Measurements from ENCODE around the gene RPS28.

The RPS28 gene

DNA sequence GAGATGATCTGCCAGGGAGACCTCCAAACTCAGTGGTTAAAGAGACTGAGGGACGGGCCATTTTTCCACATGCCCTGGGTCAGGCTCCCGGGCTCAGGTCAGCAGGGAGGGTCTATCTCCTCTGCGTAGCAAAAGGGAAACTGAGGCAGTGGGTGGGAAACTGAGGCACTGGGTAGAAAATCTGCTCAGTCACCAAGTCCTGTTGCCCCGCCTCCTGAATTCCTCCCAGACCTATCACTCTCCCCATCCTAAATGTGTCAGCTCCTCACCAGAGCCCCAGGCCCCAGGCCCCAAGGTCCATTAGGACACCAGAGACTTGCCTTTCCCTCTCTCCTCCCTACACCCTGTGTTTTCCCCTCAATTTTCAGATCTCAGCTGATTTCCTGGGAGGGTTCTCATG lies 15.5 kb upstream of the RPS28 start:
- H3K27ac ChIP-seq = no peak overlapping the region
- DNase-seq = peak in 1 of 2 donors; percentile 28
- no peak overlapping the region for H3K4me3 ChIP-seq
- H3K4me1 ChIP-seq = peaks cover 0 to 25% (median 18%) of the 10 kb centered on the region in 4 donors
- TF ChIP-seq, protein P1, sequence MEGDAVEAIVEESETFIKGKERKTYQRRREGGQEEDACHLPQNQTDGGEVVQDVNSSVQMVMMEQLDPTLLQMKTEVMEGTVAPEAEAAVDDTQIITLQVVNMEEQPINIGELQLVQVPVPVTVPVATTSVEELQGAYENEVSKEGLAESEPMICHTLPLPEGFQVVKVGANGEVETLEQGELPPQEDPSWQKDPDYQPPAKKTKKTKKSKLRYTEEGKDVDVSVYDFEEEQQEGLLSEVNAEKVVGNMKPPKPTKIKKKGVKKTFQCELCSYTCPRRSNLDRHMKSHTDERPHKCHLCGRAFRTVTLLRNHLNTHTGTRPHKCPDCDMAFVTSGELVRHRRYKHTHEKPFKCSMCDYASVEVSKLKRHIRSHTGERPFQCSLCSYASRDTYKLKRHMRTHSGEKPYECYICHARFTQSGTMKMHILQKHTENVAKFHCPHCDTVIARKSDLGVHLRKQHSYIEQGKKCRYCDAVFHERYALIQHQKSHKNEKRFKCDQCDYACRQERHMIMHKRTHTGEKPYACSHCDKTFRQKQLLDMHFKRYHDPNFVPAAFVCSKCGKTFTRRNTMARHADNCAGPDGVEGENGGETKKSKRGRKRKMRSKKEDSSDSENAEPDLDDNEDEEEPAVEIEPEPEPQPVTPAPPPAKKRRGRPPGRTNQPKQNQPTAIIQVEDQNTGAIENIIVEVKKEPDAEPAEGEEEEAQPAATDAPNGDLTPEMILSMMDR (IDR thresholded peaks at IDR 0.05) = no peak
- intact Hi-C loops (cut with DNase I; ENCODE audit: low total_unique reads) = no loop called here
- peaks cover 9 to 39% (median 15%) of the 10 kb centered on the region in 3 donors for H3K36me3 ChIP-seq
- no peaks in the 10 kb centered on the region for H3K9me3 ChIP-seq
- no peaks in the 10 kb centered on the region for H3K27me3 ChIP-seq

- TF ChIP-seq, protein P1 (IDR thresholded peaks at IDR 0.05) = no peak
- no peak overlapping the region for H3K27ac ChIP-seq
- intact Hi-C loops (cut with DNase I; ENCODE audit: low total_unique reads) = no loop called here
- peaks cover 0 to 25% (median 18%) of the 10 kb centered on the region in 4 donors for H3K4me1 ChIP-seq
- peak in 1 of 2 donors; percentile 64 for DNase-seq
- no peaks in the 10 kb centered on the region for H3K9me3 ChIP-seq
- peaks cover 15 to 46% (median 21%) of the 10 kb centered on the region in 3 donors for H3K36me3 ChIP-seq
- no peak overlapping the region for H3K4me3 ChIP-seq
- no peaks in the 10 kb centered on the region for H3K27me3 ChIP-seq
These were observed 14.9 kb upstream of the RPS28 start for GRCh38 chr19:8306235-8307054.

DNA sequence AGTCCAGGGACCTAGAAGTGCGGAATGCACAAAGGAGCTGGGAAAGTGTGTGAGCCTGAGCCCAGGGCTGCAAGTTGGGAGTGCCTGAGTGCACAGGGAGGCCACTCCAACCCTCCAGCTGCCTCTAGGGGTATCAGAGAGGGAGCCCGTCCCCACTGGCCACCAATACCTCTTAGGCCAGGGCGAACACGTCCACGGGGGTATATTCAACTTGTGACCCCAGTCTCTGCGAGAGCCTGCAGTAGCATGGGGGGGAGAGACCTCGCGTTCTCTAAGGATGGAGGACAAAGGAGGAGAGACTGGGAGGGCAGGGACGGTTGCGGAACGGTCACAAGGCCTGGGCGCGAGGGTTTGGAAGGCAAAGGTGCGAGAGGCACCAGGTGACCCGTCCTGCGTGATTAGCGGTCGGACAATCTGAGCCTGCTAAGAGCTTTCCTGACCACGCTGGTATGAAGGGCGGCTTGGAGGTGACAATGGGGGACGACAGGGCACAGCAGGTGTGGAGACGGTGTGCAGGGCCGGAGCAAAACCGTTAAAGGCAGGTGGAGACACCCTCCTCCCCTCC lies 13.8 kb upstream of the RPS28 start:
- peak overlapping the region; percentile 55 for H3K27ac ChIP-seq
- no peaks in the 10 kb centered on the region for H3K27me3 ChIP-seq
- H3K4me3 ChIP-seq = peak overlapping the region; percentile 51 to 61
- H3K4me1 ChIP-seq = peaks cover 0 to 25% (median 18%) of the 10 kb centered on the region in 4 donors
- intact Hi-C loops (cut with DNase I; ENCODE audit: low total_unique reads) = no loop called here
- H3K9me3 ChIP-seq = no peaks in the 10 kb centered on the region
- peak in 1 of 2 donors; percentile 66 for DNase-seq
- TF ChIP-seq, protein P1 (IDR thresholded peaks at IDR 0.05) = no peak
- H3K36me3 ChIP-seq = peaks cover 17 to 47% (median 31%) of the 10 kb centered on the region in 3 donors

DNA sequence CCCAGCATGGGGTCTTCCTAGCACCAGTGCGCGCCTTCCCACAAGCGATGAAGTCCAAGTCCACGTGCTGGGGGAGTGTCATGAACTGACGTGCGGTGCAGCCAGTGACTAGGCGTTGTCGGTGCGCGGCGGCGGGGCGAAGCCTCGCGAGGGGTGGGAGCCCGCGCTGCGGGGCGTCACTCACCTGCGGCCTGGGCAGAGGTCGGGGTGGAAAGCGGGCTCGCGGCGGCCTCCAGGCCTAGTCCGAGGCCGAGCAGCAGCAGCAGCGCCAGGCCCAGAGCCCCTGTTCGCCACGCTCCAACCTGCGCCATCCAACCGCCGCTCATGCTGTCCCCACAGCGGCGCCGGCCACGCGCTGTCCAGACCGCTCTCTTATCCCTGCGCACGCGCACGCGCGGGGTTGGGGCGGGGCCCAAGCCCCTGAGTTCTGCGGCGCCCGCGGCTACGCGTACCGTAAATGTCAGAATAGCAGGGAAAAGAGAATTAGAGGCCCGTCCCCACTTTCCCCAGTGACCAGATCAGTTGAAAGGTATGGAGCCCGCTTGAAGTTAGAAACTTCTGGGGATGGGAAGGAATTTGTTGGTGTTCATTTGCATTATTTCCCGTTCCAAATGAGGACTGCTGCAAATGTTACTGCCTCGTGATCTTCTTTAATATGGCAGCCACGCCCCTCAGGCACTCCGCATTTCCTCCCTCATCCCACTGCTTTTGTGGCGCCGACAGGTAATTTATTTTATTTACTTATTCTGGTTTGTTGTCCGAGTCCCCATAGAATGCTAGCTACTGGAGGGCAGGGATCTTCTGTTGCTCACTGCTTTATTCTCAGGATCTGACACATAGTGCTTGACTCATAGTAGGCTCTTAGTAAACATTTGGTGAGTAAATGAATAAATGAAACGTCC lies 13.1 kb upstream of the RPS28 start, which contains the start of gene CD320:
CD320 (minus strand) TSS at position 394 of the 902 bp plus-strand sequence; CDS start at position 326, 68 bp downstream.
- Histone ChIP-seq H3K9me3 (no peaks in the 10 kb centered on the region), H3K4me3 (peak within 1 kb of the TSS; percentile 51 to 61), H3K27ac (peak within 1 kb of the TSS; percentile 55), H3K27me3 (no peaks in the 10 kb centered on the region), H3K4me1 (peaks cover 0 to 25% (median 18%) of the 10 kb centered on the region in 4 donors), H3K36me3 (peaks cover 17 to 49% (median 37%) of the 10 kb centered on the region in 3 donors)
- intact Hi-C loops (cut with DNase I; ENCODE audit: low total_unique reads) = no loop called here
- TF ChIP-seq, protein P1 (IDR thresholded peaks at IDR 0.05) = no peak
- DNase-seq = peak; percentile 91 to 93

GRCh38 chr19:8308891-8309291 lies 12.4 kb upstream of the RPS28 start:
- Histone ChIP-seq H3K9me3 (no peaks in the 10 kb centered on the region), H3K27me3 (no peaks in the 10 kb centered on the region), H3K27ac (peak overlapping the region; percentile 55), H3K36me3 (peaks cover 21 to 49% (median 44%) of the 10 kb centered on the region in 3 donors), H3K4me1 (peaks cover 0 to 25% (median 18%) of the 10 kb centered on the region in 4 donors), H3K4me3 (peak overlapping the region; percentile 51 to 61)
- TF ChIP-seq, protein P1 (IDR thresholded peaks at IDR 0.05) = no peak
- intact Hi-C loops (cut with DNase I; ENCODE audit: low total_unique reads) = no loop called here
- peak in 1 of 2 donors; percentile 56 for DNase-seq

Measured in tibial artery (tissue), 4 donors.